Activated T-cell treated with anti-CD3 and anti-CD28 coated beads, Interleukin-2, amount 50 U/mL, for 4 hours (primary cell): ENCODE data around the gene CCND2. TPM values are rescaled to one million over a fixed set of nuclear protein-coding genes. Genes with fewer than 3 reads are reported as not detected.

Source experiments
- ATAC-seq, 2 donors: fragments of 200-7000 bp; cut with Tn5 transposase; one replicate each; pipeline ENCODE4 v1.10.0; 2021
- DNase-seq: peaks from one replicate; pipeline ENCODE4 v3.0.0-alpha.2; 2020
- H3K27me3 Mint-ChIP-seq: one replicate; pipeline ENCODE4 v1.8.0; 2021; ENCODE audit warnings: low read depth, mixed read lengths
- H3K36me3 Mint-ChIP-seq: one replicate; pipeline ENCODE4 v1.8.0; 2022; ENCODE audit warnings: mixed read lengths; ENCODE audit not compliant: insufficient read depth
- H3K4me1 Mint-ChIP-seq: one replicate; pipeline ENCODE4 v1.8.0; 2021; ENCODE audit warnings: low read depth, mixed read lengths
- H3K4me3 Mint-ChIP-seq: one replicate; pipeline ENCODE4 v1.8.0; 2021; ENCODE audit warnings: mild to moderate bottlenecking, moderate library complexity, mixed read lengths
- H3K9me3 Mint-ChIP-seq: one replicate; pipeline ENCODE4 v1.8.0; 2021; ENCODE audit warnings: mixed read lengths
- total RNA-seq, 3 donors: library from RNA; stranded (reverse); gene quantifications; one replicate each; pipeline ENCODE4 v1.2.1, GENCODE V29; 2021

CCND2 gene
- total RNA-seq, 3 donors from 2014 or later: 867 to 1,094 (median 990) TPM

DNA sequence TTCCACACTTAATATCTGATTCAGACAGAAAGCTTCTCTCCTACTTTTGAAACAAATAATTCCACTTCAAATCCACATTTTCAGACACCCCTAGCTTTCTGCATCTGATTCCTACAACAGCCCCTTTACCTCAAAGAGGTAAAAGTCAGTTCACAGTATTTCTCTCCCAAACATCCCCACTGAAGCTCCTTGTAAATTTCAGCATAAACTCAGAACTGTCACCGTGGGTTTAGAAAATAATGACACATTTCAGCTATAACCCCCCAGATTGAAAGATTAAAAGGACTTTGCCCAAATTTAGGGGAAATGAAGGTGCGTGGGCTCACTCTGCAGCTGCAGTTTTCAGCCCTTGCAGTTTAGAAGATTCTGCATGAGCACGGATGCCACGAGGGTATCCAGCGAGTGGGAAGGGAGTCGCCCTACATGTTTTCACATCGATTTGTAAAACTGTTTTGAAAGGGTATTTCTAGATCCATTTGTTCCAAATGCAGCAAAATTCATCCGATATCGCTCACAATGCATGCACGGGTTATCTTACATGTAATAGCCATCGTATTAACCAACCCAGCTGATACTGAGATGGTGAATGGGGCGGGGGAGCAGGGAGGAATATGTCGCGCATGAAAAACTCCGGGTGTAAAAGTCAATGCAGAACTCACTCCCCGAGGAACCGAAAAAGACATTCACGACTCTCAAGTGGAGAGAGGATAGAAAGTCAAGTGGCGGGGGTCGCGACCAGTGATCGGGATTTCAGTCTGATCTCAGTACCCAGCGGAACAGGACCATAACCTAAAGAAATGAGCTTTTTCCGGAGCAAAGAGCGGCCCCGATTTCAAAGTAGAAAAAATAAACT, 5.0 kb upstream of the CCND2 start:
- no peaks in the 10 kb centered on the region for H3K9me3 Mint-ChIP-seq
- no peaks in the 10 kb centered on the region for H3K27me3 Mint-ChIP-seq
- peaks cover 22% of the 10 kb centered on the region for H3K4me1 Mint-ChIP-seq
- peak; percentile 26 for DNase-seq
- peak overlapping the region; percentile 98 for H3K4me3 Mint-ChIP-seq
- ATAC-seq: no peak
- no peaks in the 10 kb centered on the region for H3K36me3 Mint-ChIP-seq

DNA sequence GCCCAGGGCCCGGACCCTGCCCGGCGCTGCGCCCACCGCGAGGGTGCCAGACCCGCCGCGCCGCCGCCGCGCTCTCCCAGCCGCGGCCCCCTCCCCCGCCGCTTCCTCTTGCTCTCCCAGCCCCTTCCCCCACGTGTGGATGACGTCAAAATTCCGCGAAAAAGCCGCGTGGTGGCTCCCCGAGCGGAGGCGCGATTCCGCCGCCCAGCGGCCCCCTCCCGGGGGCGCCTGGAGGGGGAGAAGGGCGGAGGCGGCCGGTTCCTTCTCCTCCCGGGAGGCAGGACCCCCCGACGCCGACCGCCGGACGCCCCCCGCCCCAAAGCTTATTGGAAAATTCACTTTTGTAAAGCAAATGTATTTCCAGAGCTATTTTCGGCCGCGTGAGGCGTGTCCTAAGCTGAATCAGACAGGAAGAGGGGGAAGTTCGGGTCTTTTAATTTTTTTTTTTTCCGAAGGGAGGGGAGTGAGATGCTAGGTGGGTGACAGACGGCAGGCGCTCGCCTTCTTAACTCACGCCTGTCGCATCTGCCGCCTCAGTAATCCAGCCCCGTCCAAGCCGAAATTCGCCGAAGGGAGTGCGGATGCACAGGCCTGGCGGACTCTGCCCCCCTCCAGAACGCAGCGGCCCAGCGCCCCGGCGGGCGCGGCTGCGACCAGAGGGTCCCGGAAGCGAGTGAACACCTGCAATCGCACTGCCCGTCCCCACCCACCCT, 4.1 kb upstream of the CCND2 start:
- DNase-seq: peak; percentile 96
- peak overlapping the region; percentile 98 for H3K4me3 Mint-ChIP-seq
- H3K4me1 Mint-ChIP-seq: peaks cover 22% of the 10 kb centered on the region
- ATAC-seq: peak; percentile 17 to 30
- no peaks in the 10 kb centered on the region for H3K27me3 Mint-ChIP-seq
- H3K9me3 Mint-ChIP-seq: no peaks in the 10 kb centered on the region
- no peaks in the 10 kb centered on the region for H3K36me3 Mint-ChIP-seq

DNA sequence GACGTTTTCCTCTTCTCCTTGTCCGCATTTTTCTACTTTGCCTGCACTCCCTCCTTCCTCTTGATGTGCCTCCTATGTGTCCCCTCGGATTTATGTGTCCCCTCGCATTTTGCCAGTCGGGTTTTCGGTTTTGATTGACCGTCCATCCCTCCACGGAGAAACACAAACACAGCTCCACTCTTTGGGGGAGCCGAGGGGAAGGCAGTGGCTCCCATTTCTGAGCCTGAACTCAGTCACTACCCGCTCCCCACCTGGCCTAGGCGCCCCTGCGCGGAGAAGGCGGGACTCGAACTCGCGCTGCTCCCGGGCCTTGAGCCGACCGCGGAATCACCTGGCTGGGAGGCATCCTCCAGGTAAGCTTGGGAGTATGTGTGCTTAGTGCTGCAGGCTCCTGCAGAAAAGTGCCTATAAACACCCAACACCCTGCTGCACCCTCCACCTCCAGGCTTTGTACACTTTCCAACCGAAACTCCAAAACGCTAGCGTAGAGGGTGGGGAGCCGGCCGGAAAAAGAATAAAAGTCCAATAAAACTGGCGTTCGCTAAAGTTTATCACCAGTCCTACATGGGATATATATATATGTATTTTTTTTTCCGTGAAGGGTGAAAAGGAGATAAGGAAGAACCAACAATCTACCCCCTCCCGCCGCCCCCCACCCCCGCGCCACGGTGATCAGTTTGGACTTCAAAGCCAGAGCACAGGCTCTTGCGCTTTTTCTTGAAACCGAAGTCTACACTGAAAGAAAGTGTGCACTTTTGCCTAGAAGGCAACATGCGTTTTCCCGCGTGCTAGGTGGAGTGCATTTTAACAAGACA, 3.3 kb upstream of the CCND2 start:
- Mint-ChIP-seq H3K9me3 (no peaks in the 10 kb centered on the region), H3K36me3 (no peaks in the 10 kb centered on the region), H3K4me3 (peak overlapping the region; percentile 98), H3K27me3 (no peaks in the 10 kb centered on the region), H3K4me1 (peaks cover 22% of the 10 kb centered on the region)
- peak; percentile 38 for DNase-seq
- ATAC-seq: no peak

DNA sequence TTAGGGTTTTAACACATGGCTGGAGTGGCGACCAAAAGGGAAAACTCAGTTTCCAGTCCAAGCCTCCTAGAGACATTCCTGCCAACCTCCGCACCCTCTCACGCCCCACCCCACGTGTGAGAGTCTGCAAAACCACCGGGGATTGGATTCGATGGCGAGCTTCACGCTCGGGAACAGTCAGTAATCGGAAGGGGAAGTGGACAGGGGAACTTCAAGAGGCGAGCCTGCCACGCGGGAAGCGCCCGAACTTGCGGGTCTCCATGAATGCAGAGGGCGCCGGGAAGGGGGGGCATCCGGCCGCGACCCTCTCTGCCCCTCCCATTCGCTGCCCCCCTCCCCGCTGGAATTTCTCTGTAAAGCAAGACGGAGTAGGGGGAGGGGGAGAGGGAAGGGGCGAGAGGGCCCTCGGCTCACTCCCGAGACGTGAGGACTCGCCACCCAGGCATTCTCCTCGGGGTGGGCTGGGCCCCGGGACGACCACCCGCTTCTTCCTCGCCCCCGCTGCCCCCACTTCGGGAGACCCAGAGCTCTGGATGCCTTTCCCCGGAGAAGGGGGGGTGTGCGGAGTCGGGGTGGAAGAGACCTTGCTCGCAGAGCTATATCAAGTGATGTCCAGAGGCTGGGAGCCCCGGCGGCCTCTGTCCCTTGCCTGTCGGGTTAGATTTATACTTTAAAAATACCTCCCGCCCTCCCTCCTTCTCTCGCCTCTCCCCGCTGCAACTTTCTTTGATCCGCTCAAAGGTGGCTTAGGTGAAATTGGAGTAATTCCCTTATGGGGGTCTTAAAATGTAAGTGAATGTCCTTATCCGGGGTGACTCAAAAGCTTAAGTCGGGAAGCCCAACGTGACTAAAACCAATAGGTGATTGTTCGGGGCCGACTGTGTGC, 2.5 kb upstream of the CCND2 start:
- H3K27me3 Mint-ChIP-seq: no peaks in the 10 kb centered on the region
- peaks cover 22% of the 10 kb centered on the region for H3K4me1 Mint-ChIP-seq
- no peaks in the 10 kb centered on the region for H3K9me3 Mint-ChIP-seq
- ATAC-seq (no peak), DNase-seq (peak; percentile 28)
- H3K36me3 Mint-ChIP-seq: peaks cover 7% of the 10 kb centered on the region
- H3K4me3 Mint-ChIP-seq: peak overlapping the region; percentile 98

DNA sequence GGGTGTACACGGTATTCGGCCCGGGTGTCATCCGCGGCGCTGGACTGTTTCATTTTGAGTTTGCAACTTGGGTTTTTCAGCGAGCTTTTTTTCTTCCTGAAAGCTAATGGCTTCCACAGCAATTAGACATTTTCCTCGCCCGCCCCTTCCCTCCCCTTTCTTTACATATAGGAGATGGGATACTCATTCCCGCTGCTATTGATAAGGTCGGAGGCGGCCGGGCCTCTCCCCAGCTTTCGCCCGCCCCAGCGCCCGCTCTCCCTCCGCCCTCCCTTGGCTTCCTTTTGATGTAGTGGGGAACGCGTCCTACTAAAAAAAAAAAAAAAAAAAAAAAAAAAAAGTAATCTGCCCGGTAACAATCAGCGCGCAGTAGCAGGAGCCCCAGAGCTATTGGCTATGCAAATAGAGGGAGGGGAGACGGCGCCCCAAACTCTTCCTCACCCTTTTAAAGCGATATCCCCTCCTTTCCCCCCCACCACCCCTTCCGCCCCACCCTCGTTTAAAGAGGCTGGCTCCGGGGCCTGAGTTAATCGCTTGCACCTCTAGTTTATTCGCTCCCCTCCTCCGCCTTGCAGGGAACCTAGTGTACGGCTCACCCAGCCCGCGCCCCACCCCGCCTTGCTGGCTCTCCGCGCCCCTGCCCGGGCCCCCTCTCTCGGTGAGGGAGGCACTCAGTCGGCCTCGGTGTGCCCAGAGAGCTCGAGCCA, 1.7 kb upstream of the CCND2 start:
- peak; percentile 88 for DNase-seq
- H3K4me1 Mint-ChIP-seq: peaks cover 28% of the 10 kb centered on the region
- ATAC-seq: peak; percentile 47 to 49
- H3K9me3 Mint-ChIP-seq: no peaks in the 10 kb centered on the region
- peaks cover 15% of the 10 kb centered on the region for H3K36me3 Mint-ChIP-seq
- H3K4me3 Mint-ChIP-seq: peak overlapping the region; percentile 98
- no peaks in the 10 kb centered on the region for H3K27me3 Mint-ChIP-seq

DNA sequence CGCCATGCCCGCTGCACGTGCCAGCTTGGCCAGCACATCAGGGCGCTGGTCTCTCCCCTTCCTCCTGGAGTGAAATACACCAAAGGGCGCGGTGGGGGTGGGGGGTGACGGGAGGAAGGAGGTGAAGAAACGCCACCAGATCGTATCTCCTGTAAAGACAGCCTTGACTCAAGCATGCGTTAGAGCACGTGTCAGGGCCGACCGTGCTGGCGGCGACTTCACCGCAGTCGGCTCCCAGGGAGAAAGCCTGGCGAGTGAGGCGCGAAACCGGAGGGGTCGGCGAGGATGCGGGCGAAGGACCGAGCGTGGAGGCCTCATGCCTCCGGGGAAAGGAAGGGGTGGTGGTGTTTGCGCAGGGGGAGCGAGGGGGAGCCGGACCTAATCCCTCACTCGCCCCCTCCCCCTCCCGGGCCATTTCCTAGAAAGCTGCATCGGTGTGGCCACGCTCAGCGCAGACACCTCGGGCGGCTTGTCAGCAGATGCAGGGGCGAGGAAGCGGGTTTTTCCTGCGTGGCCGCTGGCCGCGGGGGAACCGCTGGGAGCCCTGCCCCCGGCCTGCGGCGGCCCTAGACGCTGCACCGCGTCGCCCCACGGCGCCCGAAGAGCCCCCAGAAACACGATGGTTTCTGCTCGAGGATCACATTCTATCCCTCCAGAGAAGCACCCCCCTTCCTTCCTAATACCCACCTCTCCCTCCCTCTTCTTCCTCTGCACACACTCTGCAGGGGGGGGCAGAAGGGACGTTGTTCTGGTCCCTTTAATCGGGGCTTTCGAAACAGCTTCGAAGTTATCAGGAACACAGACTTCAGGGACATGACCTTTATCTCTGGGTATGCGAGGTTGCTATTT, 914 bp upstream of the CCND2 start:
- Mint-ChIP-seq H3K36me3 (peaks cover 20% of the 10 kb centered on the region), H3K4me3 (peak overlapping the region; percentile 98), H3K9me3 (no peaks in the 10 kb centered on the region), H3K4me1 (peaks cover 33% of the 10 kb centered on the region), H3K27me3 (no peaks in the 10 kb centered on the region)
- DNase-seq (peak; percentile 62), ATAC-seq (peak; percentile 19 to 24)

DNA sequence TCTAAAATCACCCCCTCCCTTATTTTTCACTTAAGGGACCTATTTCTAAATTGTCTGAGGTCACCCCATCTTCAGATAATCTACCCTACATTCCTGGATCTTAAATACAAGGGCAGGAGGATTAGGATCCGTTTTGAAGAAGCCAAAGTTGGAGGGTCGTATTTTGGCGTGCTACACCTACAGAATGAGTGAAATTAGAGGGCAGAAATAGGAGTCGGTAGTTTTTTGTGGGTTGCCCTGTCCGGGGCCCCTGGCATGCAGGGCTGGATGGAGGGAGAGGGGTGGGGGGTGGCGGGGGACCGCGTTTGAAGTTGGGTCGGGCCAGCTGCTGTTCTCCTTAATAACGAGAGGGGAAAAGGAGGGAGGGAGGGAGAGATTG, 300 bp upstream of the CCND2 start:
- Mint-ChIP-seq H3K36me3 (peaks cover 26% of the 10 kb centered on the region), H3K4me1 (peaks cover 34% of the 10 kb centered on the region), H3K4me3 (peak overlapping the region; percentile 98), H3K9me3 (no peaks in the 10 kb centered on the region), H3K27me3 (no peaks in the 10 kb centered on the region)
- DNase-seq: no peak
- ATAC-seq: peak in 1 of 2 donors; percentile 0

DNA sequence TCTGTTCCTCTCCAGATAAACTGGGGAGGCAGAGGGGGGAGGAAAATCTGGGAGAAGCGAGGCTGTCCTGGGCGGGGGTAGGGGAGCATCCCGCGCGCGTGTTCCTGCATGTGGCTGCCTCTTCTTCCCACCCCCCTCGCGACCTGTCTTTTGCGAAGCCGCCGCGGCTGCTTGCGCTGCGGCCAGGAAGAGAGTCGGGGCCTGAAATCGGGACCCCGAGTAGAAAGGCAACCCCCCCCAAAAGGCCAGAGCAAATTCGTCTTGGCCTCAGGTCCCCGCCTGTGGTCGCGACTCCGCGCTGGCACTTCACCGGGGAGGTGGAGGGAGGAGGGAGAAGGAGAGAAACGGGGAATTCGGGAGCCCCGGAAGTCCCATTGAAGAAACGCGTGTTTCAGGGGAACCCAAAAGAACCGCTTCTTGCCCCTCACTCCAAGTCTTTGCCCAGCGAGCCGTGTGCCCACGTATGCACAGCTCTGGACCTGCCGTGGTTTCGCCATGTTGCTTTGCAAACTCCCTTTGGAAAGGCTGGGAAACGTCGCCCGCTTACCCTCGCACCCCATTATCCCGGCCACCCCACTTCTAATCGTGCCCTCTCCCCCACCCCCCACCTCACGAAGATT, 944 bp downstream of the CCND2 start:
- DNase-seq: no peak
- Mint-ChIP-seq H3K36me3 (peaks cover 37% of the 10 kb centered on the region), H3K4me3 (peak overlapping the region; percentile 98), H3K27me3 (no peaks in the 10 kb centered on the region), H3K9me3 (no peaks in the 10 kb centered on the region), H3K4me1 (peaks cover 40% of the 10 kb centered on the region)
- no peak for ATAC-seq

DNA sequence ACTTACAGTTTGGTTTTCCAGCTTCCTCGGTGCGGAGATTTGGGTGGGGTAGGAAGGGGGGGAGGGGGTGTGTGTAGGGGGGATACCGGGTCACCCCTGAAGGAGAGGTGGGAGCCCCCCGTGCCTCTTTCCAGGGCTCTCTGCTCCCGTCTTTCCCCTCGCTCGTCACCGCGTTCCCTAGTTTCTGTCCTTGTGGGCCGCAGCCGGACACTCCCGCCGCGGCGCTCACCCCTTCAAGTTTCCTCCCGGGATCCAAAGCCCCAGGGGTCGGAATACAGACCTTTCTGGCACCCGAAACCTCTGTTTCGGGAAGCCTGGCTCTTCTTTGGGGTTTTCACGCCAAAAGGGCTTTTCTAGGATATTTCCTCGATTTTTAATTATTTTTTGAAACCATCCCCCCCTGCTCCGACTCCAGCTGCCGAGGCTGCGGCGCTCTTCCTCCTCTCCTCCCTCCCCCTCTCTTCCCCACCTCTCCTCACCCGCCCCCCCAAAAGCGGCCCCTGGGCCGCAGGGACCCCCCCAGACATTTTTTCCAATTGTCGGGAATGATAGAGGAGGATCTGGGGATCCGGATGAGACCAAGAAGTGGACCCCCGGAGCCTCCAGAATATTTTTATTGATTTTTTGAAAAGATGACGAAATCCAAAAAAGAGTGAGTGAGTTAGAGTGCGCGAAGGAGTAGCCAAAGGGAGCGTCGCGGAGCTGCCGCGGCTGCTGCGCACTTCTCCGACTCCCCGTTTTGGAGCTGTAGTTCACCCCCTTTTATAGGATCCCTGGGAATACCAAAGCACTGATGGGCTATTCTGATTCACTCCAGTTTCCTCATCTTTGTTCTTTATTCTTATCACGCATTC, 1.7 kb downstream of the CCND2 start:
- H3K4me1 Mint-ChIP-seq: peaks cover 46% of the 10 kb centered on the region
- no peak for DNase-seq

DNA sequence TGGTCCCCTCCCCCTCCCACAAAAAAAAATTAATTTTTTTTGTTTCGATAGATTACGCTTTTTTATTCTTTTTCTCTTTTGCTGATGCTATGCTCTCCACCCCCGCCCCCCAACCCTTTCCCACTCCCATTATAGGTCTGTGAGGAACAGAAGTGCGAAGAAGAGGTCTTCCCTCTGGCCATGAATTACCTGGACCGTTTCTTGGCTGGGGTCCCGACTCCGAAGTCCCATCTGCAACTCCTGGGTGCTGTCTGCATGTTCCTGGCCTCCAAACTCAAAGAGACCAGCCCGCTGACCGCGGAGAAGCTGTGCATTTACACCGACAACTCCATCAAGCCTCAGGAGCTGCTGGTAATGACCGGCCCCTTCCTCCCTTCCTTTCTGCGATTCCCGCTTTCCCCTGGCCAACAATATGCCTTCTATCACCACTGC, 2.3 kb downstream of the CCND2 start:
- no peak for ATAC-seq
- H3K9me3 Mint-ChIP-seq: no peaks in the 10 kb centered on the region
- peaks cover 49% of the 10 kb centered on the region for H3K4me1 Mint-ChIP-seq
- no peak for DNase-seq
- H3K36me3 Mint-ChIP-seq: peaks cover 47% of the 10 kb centered on the region
- H3K27me3 Mint-ChIP-seq: no peaks in the 10 kb centered on the region
- peak overlapping the region; percentile 98 for H3K4me3 Mint-ChIP-seq

More for the DNA sequence above, 1.7 kb downstream of the CCND2 start:
- Mint-ChIP-seq H3K36me3 (peaks cover 42% of the 10 kb centered on the region), H3K4me3 (peak overlapping the region; percentile 98), H3K9me3 (no peaks in the 10 kb centered on the region), H3K27me3 (no peaks in the 10 kb centered on the region)
- no peak for ATAC-seq

DNA sequence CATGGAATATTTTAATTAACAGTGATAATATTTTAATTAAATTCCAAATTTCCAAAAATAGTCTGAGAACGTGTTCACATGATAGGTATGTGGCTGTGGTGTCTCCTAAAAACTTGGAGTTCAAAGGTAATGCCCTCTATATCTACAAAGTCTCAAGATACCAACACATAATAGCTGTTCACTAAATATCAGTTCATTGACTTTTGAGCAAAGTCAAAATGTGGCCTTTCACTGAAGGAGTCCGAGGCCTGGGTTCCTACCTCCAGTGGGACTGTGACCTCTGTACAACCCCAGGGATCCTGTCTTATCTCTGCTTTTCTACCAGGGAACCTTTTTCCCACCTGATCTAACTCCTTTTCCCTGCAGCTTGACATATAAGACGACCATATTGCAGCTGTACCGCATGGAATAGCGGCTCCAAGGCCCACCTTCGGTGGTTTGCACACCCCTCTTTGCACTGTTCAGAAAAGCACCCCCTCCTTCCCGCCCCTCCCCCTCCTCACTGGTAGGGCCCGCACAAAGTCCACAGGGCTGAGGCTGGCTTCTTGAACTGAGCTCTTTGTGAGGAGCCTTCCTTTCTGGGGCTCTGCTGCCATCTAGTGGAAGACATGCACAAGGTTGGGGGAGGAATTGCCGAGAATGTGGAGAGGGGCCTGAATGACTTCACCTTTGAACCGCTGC, 3.1 kb downstream of the CCND2 start:
- H3K27me3 Mint-ChIP-seq: no peaks in the 10 kb centered on the region
- peak; percentile 20 to 26 for ATAC-seq
- H3K4me1 Mint-ChIP-seq: peaks cover 57% of the 10 kb centered on the region
- H3K4me3 Mint-ChIP-seq: peak overlapping the region; percentile 98
- H3K9me3 Mint-ChIP-seq: no peaks in the 10 kb centered on the region
- DNase-seq: peak; percentile 83
- H3K36me3 Mint-ChIP-seq: peaks cover 50% of the 10 kb centered on the region
